HG02763 (cell line): ENCODE results near the gene ADAMTS19.
"Not testable (repeated sequence)": the region's sequence is repeated elsewhere in the genome, so short reads cannot be mapped to it uniquely, and the experiment has no call there.

Experiments
- ATAC-seq: cut with Tn5 transposase; IDR thresholded peaks from one replicate; pipeline ENCODE4 v1.9.1; 2021; ENCODE audit warnings: mild to moderate bottlenecking, moderate library complexity; ENCODE audit not compliant: unreplicated experiment

Gene ADAMTS19

DNA sequence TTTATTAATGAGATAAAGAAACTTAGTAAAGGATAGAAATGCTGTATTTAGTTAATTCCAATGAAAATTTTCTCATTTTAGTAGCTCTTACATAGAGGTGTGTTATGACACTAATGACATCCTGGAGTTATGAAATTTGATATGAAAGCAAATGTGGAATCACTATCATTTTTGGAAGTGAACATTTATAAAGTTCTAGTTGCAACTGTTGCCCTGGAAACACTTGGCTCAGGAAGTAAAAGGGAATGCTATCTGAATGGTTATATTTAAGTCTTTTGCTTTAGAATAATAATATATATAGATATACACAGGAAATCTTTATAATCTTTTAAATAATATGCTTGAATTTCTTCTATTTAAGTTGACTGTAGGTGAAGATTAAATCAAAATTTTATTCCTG lies 16.7 kb downstream of the ADAMTS19 start:
- ATAC-seq: no peak

DNA sequence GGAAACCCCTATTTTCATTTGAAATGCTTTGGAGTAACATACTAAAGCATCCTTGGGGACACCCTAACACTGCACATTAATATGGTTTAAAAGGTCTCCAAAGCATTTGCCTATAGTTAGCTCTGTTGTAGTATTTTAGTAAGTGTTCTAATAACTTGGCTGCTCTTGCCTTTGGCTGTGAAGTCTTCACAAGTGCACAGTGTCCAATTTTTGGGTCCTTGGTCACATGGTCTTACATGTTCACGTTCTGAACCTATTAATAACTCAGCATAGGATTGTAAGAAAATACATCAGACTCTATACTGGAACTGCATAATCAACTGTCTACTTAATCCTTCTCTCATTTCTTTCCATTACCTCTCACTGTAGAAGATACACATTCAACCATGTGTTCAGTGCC lies 17.4 kb downstream of the ADAMTS19 start:
- ATAC-seq: no peak

DNA sequence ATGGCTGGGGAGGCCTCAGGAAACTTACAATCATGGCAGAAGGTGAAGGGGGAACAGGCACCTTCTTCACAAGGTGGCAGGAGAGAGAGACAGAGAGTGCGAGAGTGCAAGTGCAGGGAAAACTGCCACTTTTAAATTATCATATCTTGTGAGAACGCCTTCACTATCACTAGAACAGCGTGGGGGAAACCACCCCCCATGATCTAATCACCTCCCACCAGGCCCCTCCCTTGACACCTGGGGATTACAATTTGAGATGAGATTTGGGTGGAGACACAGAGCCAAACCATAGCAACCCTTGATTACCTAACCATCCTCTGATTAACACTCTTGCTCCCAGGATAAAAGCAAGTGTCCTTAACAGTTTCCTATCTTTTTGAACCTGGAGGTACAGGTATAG lies 21.1 kb downstream of the ADAMTS19 start:
- ATAC-seq: no peak

DNA sequence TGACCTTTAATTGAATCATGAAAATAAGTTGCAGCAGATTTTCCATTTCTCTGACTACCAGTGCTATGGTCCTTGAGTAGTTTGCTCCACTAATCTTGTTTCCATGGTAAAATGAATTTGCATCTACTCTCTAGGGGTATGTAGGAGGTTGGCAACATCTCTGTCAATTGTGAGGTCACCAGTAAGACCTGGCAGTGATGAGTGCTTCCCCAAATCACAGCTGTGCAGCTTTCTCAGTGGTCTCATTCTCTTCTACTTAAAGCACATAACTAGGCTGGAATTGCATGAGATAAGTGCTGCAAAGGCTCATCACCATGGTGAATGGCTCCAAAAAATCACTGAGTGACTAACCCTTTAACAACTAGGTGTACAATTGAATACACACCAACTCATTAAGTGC lies 36.3 kb downstream of the ADAMTS19 start:
- ATAC-seq: no peak

DNA sequence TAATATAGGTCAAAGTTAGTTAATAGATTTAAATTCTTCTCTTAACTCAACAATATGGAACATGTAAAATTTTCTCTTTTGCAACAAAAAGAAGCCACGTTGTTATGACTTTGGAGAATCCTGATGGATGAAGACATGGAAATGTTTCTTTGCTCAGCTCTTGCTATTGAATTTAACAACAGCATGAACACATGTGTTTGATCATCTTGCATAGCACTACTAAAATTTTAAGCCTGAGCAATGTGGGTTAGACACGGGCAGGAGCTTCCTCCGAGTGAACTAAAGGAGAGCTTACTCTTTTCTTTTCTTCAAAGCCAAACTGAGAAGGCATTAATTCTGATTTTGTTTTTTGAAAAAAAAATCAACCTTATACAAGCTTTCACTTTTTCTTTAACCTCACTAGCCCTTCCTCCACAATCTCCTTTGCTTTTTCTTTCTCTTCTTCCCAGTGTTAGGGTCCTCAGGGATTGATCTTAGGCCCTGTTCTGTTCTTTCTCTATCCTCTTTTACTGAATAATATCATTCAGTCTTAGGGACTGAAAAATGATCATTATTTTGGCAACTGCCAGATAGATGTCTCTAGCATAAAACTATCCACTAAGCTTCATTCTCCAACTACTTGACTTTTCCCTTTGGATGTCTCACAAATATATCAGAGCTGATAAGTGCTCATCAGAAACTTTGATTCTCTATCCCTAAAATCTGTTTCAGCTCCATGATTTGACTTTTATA lies 36.9 kb downstream of the ADAMTS19 start:
- no peak for ATAC-seq

DNA sequence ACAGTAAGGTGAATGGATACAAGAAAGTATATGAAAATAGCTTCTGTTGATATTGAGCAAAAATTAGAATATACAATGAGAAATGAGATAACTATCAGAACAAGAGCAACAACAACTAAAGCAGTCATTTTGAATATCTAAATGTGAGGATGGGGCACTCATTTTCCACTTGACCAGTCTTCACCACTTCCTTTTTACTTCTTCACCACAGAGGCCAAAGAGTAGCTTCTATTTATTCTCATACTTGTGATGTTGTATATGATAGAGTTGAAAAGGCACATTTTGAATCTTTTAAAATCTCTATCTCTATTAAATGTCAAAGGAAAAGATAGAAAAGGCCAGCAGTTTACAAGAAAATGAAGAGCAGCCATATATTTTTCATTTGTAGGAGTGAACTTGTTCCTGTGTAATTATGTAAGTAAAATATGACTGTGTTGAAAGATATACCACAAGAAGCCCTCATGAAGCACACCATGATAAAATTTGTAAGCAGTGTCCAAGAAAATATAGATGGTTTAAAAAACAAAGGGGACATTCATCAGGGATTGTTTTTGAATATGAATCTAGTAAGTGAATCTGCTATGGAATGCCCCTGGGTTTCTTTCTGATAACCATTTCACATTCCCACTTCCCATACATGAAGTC lies 39.2 kb downstream of the ADAMTS19 start:
- ATAC-seq: peak; percentile 68

DNA sequence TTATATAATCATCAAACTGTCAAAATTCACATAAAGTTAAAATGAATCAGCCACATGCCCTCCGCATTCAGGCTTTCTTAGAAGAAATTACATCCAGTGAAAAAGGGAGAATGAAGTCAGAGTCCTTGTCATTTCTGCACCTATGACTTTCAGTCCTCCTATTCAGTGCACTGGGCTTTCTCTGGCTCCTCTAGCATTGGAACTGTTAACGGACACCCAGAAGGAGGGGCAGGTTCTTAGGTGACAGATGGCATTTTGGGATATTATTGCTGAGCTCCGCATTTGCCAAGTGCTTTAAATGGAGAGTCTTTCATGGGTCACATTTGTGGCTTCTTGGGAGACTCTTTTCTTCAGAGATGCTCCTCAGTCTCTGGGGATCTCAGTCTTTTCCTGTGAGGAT lies 40.0 kb downstream of the ADAMTS19 start:
- no peak for ATAC-seq

DNA sequence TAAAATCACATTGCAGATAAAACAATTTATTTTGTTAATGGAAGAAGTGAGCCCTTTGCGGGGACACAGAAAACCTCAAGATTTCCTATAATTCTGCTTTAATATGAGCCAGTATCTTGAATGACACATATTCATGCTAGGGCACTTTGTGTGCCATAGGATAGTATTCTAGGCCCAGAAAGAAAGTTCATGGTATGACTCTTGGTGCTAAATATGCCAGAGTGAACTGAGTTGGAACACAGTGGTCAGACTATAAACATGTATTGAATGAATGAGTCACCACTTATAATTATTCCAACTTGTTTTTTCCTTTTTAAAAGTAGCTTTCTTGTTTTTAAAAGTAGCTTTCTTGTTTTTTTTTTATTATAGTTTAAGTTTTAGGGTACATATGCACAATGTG lies 46.0 kb downstream of the ADAMTS19 start:
- no peak for ATAC-seq

DNA sequence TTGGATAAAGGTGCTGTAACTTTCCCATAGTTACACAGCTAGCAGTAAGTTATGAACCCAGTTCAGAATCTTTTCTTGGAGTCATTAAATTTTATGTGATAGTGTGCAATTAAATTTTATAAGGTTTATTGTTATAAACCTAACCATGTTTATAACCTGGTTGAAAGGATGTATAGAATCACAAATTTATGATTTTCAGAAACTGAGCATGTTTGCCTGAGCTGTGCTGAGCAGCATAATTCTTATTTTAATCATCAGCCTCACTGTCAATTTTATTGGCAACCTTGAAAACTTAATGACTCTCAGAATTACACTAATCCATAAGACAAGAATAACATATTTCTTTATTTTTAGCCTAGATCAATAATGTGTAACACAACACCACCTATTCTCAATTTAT lies 46.9 kb downstream of the ADAMTS19 start:
- ATAC-seq: no peak

DNA sequence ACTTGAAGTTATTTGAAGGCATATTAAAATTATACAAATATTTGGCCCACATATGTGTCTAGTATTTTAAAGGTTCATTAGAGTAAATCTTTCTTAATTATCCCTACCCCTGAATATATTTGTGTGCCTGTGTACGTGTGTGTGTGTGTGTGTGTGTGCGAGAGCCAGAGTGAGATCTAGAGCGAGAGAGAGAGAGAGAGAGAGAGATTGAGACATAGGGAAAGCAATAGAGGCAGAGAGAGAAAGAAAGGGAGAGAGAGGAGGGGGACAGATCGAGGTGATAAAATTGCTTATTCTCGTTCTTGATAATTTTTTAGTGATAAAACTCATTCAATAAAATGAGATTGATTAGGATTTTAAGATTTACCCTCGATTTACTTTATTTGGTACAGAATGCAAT lies 47.4 kb downstream of the ADAMTS19 start:
- no peak for ATAC-seq

DNA sequence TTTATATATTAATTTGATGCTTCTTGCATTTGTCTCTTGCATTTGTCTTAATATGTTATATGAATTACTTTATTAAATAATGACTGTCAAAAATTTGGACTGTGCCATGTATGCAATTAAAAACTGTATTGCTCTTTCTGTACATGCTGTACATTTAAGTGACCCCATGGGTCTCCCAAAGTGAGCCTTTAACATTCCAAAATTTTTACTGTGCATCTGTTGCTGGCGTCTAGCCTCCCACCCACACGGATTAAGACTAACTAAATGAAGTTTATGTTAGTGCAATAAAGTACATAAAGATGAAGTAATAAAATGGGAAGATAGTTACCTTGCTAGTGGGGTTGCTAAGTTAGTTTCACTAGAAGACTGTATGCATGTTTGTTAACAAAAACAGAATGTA lies 48.5 kb downstream of the ADAMTS19 start:
- ATAC-seq: no peak

DNA sequence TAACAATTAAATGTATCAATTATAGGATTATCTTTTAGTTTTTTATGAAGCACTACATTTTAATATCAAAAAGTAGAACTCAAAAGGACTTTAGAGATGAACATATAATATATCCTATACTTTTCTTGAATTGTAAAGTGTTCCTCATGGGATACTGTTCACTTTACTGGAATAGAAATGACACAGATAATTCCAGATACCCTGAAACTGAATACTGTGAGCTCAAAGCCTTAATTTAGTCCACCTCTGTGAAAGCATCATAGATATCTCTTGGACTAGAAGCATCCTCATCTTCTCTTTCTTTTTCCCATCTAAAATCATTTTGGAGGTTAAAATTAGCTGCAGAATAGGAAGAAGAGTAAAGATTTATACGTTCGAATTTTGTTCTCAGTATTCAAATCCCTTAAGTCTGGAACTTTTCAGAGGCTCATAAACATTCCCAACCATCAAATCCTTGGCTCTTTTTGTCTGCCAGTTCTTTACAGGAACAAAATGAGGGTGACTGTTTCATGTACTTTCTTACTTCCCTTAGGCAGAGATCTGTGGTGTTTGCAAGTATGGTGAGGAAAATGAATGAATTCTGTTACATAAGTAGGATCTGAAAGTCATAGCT lies 49.4 kb downstream of the ADAMTS19 start:
- no peak for ATAC-seq

DNA sequence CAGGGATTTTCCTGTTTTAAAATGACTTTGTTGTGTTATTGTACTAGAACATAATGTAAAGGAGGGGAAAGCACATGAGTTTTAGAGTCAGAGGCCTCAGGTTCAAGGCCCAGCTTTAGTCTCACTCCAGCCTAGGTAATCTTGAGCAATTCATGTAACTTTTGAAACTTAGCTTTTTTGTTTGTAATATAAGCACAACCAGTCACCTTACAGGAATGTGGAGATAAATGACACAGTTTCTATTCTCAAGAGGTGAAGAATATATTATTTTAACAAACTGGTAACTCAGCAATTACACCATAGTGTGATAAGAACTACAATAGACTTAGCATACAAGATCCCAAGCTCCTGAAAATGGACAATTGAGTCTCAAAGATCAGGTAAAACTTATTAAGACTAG lies 51.2 kb downstream of the ADAMTS19 start:
- no peak for ATAC-seq

DNA sequence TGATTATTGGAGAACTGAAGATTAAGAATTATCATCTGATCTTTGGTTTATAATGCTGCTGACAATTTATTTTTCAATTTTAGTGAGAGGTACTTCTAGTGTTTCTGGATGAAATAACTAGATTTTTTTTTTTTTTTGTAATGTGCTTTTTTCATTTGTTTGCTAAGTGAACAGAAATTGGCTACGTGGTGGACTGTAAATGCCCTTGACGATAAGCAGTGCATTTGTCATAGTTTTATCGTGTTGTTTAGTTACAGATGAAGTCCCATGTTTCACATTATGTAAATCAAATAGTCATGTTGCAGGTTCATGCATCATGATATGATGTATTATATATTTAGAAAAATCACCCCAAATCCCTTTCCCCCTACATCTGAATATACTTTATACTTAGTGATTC lies 81.0 kb downstream of the ADAMTS19 start:
- no peak for ATAC-seq

DNA sequence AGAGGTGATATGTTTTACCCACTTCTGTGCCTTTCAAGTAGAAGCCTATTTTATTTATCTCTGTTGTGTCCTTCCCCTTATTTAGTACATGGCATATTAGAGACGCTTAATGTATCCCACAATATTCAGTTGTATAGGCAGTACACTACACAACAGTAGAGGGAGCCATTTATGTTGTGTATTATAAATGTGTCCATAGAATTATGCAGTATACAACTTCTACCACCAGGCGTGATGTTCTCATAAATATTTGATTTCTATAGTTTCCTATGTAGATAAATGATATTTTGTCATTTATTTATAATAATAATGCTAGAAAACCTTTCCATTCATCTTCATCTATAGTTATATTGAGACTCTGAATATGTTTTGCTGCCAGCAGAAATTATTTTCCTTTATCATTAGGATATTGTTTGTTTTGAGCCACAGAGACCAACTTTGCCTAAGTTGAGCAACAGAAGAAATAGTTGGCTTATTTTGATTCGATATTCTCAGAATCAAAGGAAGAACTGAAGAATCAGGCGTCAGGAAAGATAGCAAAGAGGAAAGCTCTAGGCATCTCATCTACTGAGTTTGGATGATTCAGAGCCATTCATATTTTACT lies 81.7 kb downstream of the ADAMTS19 start:
- no peak for ATAC-seq

DNA sequence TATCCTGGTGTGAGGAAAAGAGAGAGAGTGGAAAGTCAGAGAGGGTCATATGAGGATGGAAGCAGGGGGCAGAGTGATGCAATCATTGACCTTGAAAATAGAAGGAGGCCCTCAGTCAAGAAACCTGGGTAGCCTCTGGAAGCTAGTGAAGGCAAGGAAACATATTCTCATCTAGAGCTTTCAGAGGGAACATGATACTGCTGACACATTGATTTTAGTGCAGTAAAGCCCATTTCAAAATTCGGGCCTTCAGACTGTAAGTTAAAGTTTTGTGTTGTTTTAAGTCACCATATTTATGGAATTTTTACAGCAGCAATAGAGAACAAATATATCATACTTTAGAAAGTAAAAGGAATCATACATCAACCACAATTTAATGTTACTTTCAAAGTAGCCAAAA lies 87.0 kb downstream of the ADAMTS19 start:
- no peak for ATAC-seq

DNA sequence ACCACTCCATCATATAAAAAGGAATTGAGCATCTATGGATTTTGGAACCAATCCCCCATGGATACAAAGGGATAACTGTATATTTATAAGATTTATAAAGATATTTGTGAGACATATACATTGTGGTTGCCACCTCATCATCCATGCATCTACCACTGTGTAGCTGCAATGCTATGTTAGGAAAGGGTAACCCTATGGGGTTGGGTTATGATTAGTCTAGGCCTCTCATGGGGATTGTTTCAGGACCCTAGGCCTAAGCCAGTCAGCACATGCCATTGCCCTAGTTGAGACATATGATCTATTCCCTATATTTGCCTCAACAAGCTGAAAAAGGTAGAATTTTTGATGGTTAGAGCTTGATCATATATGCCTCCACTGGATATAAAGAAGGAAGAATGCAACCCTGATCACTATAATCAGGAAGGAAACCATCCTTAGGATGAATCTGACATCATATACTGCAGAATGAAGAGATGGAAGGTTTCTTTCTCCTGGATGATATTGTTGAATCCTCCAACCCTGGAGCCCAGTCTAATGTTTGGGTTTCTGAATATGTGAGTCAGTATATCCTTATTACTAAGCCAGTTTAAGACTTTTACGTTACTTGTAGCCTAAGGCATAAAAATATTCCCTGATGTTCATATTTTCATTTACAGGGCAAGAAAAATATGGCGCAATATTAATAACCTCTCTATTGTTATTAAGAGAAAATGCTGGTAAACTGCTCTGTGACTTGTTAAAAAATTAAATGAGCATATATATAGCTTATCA lies 94.2 kb downstream of the ADAMTS19 start:
- ATAC-seq: no peak

DNA sequence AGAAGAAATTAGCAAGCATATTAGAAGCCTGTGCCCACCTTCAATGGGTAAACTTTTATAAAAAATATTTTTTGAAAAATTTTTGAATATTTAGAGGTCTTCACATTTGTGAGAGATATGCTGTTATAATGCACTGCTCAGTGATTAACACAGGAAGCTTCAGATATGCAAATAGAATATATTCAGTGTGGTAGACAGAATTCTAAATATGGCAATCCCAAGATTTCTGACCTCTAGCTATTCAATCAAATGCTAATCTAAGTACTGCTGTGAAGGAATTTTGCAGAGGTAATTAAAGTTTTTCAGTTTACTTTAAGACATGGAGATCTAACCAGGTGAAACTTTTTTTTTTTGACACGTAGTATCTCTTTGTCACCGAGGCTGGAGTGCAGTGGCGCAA lies 103.5 kb downstream of the ADAMTS19 start:
- ATAC-seq: no peak

DNA sequence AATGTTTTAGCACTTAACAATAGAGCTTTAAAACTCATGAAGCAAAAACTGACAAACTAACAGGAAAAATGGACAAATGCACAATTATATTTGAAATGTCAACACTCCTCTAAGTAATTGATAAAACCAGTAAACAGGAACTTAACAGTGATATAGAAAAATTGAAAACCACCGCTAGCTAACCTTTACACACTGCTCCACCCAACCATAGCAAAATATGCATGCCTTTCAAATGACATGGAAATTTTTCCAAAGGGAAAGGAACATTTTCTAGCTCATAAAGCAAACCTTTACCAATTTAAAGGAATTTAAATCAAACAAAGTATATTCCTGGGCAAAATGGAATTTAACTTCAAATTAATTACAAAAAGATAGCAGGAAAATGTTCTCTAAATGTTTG lies 109.2 kb downstream of the ADAMTS19 start:
- no peak for ATAC-seq

DNA sequence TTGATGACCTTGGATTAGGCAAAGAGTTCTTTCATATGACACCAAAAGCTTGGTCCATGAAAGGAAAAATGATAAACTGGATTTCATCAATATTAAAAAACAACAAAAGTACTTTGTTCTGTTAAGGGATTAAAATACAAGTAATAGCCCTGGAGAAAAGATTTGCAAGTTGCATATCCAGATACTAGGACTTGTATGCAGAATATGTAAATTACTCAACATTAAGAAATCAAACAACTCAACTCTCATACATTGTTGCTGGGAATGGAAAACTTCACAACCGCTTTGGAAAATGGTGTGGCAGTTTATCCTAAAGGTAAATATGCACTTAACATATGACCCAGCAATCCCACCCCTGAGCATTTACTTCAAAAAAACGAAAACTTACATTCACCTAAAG lies 112.0 kb downstream of the ADAMTS19 start:
- no peak for ATAC-seq

DNA sequence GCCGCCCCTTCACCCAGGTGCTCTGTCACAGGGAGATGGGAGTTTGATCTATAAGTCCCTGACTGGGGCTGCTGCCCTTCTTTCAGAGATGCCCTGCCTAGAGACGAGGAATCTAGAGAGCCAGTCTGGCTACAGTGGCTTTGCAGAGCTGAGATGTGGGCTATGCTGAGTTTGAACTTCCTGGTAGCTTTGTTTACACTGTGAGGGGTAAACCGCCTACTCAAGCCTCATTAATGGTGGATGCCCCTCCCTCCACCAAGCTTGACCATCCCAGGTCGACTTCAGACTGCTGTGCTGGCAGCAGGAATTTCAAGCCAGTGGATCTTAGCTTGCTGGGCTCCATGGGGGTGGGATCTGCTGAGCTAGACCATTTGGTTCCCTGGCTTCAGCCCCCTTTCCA lies 124.4 kb downstream of the ADAMTS19 start:
- ATAC-seq: not testable (repeated sequence)
